Sigmoid colon (tissue), 7 donors: ENCODE results near the gene ASPSCR1. TPM values are rescaled to one million over a fixed set of nuclear protein-coding genes. Genes with fewer than 3 reads are reported as not detected.

Experiments used
- DNase-seq: peaks from one replicate; pipeline ENCODE4 v3.0.0-alpha.2; 2019
- H3K27ac ChIP-seq, 4 donors: fragments of 200-600 bp; sonication (generic); one replicate each; pipeline ENCODE4 v1.5.1; 2016 to 2019; ENCODE audit warnings: mild to moderate bottlenecking in 1 of 4
- H3K27me3 ChIP-seq, 3 donors: fragments of 200-600 bp; sonication (generic); one replicate each; pipeline ENCODE4 v1.5.1; 2019; ENCODE audit warnings: mild to moderate bottlenecking in 1 of 3
- H3K36me3 ChIP-seq, 4 donors: fragments of 200-600 bp; sonication (generic); one replicate each; pipeline ENCODE4 v1.5.1; 2016 to 2019
- H3K4me1 ChIP-seq, 4 donors: fragments of 200-600 bp; sonication (generic); one replicate each; pipeline ENCODE4 v1.5.1; 2017 to 2019
- H3K4me3 ChIP-seq, 4 donors: fragments of 200-600 bp; sonication (generic); one replicate each; pipeline ENCODE4 v1.5.1; 2017 to 2019; ENCODE audit warnings: mild to moderate bottlenecking in 2 of 4, moderate library complexity in 1 of 4
- H3K9me3 ChIP-seq, 4 donors: fragments of 200-600 bp in 3 of 4; sonication (generic) in 3 of 4; one replicate each; pipeline versions ENCODE4 v1.5.1 to v1.6.1; 2013 to 2019
- EP300 ChIP-seq, 4 donors: sonication (generic); formaldehyde crosslinking; IDR thresholded peaks; one replicate each; pipeline ENCODE4 v1.6.1; 2017; ENCODE audit warnings: antibody characterized with exemption in 4 of 4
- POLR2A ChIP-seq, 2 donors: fragments of 450-650 bp; IDR thresholded peaks; one replicate each; pipeline ENCODE4 v1.6.1; 2016; ENCODE audit warnings: antibody characterized with exemption in 2 of 2, mild to moderate bottlenecking in 2 of 2, moderate library complexity in 2 of 2
- POLR2AphosphoS5 ChIP-seq, 4 donors: sonication (generic); formaldehyde crosslinking; IDR thresholded peaks; one replicate each; pipeline ENCODE4 v1.6.1; 2017; ENCODE audit warnings: antibody characterized with exemption in 4 of 4
- WGBS, 2 donors: extraction: QIAGEN DNeasy Blood & Tissue Kit; methylation state at CpG; one replicate each; pipeline ENCODE4 v1.1.7; 2013; 5-methylcytosine and 5-hydroxymethylcytosine counted together
- intact Hi-C: fragments of 100-400 bp; cut with DNase I; formaldehyde crosslinking; loops from one replicate; pipeline ENCODE4 v1.15.1; 2023
- polyA plus RNA-seq, 3 donors: library from polyadenylated mRNA; stranded (reverse); fragments of 200-250 nt; gene quantifications; one replicate each; pipeline ENCODE4 v1.2.3, GENCODE V29; 2013
- total RNA-seq, 4 donors: library from RNA; depleted of rRNA; stranded (reverse); fragments of >200 nt; gene quantifications; one replicate each; pipeline ENCODE4 v1.1.0, GENCODE V29; 2016
- TF ChIP-seq, protein P1 (sequence below), 4 experiments: fragments of 450-650 bp in 3 of 4; fragments of 200-600 bp in 1 of 4; IDR thresholded peaks; one replicate each; pipeline ENCODE4 v1.5.1; 2016 to 2019; ENCODE audit warnings: antibody characterized with exemption in 4 of 4, mild to moderate bottlenecking in 3 of 4, moderate library complexity in 2 of 4
- donor health status: healthy with polysubstance abuse.
- donor health status: Bipolar disorder and iron deficiency.
- donor health status: healthy.

Gene ASPSCR1
- total and polyA plus RNA-seq, 7 donors = 9.3 to 35.9 (median 23.4) TPM

DNA sequence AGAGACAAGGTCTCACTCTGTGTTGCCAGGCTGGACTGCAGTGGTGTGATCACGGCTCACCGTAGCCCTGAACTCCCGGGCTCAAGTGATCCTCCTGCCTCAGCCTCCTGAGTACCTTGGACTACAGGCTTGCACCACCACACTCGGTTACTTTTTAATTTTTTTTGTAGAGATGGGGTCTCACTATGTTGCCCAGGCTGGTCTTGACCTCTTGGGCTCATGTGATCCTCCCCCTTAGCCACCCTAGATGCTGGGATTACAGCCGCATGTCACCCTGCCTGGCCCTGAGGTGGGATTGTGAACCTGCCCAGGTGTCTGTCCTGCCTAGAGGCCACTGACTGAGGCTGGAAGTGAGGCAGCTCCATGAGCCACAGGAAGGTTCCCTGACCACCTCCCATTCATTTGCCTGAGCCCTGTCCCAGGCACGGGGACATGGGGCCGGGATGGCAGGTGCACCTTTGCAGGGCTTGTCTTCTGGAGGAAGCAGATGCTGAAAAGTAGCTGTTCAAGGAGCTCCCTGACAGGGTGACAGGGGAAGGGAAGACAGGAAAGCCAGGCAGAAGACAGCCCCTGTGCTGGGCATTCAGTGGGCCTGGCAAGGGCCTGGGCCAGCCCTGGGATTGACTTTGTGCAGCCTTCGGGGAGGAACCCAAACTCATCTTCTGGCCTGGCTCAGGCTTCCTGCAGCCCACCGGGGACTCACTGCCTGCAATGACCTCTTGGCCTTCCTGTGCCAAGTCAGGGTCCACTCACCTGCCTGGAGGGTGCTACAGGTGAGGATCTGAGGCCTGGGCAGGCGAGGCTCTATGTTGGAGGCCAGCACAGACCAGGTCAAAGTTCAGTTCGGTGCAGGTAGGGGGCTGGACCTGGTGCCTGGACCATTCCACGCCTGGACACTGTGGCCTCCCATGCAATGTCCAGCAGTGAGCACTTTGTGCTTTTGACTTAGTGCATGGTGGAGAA, 8.3 kb upstream of the ASPSCR1 start:
- Histone ChIP-seq H3K4me1 (peaks cover 0 to 24% (median 18%) of the 10 kb centered on the region in 4 donors), H3K27me3 (peaks cover 0 to 4% (median 0%) of the 10 kb centered on the region in 3 donors), H3K4me3 (no peak overlapping the region), H3K9me3 (no peaks in the 10 kb centered on the region), H3K27ac (no peak overlapping the region), H3K36me3 (no peaks in the 10 kb centered on the region)
- TF ChIP-seq EP300 (IDR thresholded peaks at IDR 0.05) (no peak), POLR2AphosphoS5 (IDR thresholded peaks at IDR 0.05) (no peak), POLR2A (IDR thresholded peaks at IDR 0.05) (no peak)
- TF ChIP-seq, protein P1, sequence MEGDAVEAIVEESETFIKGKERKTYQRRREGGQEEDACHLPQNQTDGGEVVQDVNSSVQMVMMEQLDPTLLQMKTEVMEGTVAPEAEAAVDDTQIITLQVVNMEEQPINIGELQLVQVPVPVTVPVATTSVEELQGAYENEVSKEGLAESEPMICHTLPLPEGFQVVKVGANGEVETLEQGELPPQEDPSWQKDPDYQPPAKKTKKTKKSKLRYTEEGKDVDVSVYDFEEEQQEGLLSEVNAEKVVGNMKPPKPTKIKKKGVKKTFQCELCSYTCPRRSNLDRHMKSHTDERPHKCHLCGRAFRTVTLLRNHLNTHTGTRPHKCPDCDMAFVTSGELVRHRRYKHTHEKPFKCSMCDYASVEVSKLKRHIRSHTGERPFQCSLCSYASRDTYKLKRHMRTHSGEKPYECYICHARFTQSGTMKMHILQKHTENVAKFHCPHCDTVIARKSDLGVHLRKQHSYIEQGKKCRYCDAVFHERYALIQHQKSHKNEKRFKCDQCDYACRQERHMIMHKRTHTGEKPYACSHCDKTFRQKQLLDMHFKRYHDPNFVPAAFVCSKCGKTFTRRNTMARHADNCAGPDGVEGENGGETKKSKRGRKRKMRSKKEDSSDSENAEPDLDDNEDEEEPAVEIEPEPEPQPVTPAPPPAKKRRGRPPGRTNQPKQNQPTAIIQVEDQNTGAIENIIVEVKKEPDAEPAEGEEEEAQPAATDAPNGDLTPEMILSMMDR (IDR thresholded peaks at IDR 0.05) = no peak
- intact Hi-C loops = no loop called here
- no peak for DNase-seq
- WGBS, 2 donors = 59 to 86% methylated on average over 12 of the region's 12 CpGs

DNA sequence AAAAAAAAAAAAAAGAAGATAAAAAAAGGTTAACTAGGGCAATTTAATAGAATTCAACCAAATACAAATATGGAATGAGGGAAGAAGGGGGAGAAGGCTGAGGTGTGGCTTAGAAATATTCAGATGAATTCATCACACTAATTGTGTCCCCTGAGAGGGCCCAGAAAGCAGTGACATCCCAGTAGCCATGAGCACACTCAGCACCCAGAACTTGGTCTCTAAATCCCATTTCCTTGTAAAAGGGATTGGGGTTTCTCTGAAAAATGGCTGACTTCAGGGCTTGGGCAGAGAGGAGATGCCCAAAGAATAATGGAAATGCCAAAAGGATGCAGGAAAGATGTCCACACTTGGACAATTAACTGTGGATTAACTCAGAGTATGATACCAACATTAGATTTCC, 4.0 kb upstream of the ASPSCR1 start:
- intact Hi-C loops = no loop called here
- peaks cover 0 to 19% (median 15%) of the 10 kb centered on the region in 4 donors for H3K4me1 ChIP-seq

DNA sequence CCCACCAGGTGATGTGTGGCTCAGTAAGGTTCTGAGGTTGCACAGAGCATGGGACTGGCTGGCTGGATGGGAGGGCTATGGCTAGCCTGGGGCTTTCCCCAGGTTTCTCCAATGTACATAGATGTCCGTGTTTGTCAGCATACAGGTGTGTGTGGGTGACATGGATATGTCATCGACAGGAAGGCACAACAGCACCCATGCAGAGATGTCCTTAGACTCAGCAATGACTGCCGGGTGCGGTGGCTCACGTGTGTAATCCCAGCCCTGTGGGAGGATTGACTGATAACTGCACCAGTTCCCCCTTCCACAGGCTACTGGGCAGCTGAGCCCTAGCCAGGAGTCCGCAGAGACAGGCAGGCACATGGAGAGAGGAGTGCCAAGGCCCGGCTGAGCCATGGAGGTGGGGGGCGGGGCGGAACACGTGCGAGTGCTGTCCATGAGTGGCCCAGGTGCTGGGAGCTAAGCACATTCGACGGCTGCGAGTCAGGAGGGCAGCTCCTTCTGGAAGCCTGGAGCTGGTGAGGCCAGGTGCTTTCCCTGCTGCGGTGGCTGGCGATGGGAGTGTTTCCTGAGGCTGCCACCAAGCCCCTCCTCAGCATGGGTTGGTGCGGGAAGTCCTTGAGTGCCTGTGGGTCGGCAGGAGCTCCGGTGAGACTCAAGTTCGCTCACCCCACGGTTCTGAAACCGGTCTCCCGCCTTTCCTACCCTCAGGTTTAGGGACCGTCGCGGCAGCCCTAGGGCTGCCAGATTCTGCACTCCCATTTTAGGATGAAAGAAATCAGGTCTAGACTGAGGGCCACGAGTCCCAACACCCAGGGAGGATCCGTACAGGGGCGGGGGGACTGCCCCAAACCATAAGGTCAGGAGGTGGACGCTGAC, 858 bp upstream of the ASPSCR1 start:
- Histone ChIP-seq H3K4me3 (peak overlapping the region; percentile 68 to 97 (median 86)), H3K4me1 (peaks cover 0 to 20% (median 18%) of the 10 kb centered on the region in 4 donors), H3K27me3 (no peaks in the 10 kb centered on the region), H3K27ac (peak overlapping the region; percentile 90 to 94 (median 91)), H3K9me3 (no peaks in the 10 kb centered on the region), H3K36me3 (peaks cover 0 to 25% (median 5%) of the 10 kb centered on the region in 4 donors)
- WGBS, 2 donors = 25 to 28% methylated on average over 30 of the region's 30 CpGs
- DNase-seq = no peak
- TF ChIP-seq POLR2AphosphoS5 (IDR thresholded peaks at IDR 0.05) (no peak), POLR2A (IDR thresholded peaks at IDR 0.05) (no peak), EP300 (IDR thresholded peaks at IDR 0.05) (no peak)
- TF ChIP-seq, protein P1 (IDR thresholded peaks at IDR 0.05) = no peak
- intact Hi-C loops = loop anchor here (5.0 kb wide), 1 partner anchor 46 kb away; the partner anchor contains the start of genes CENPX and LRRC45

More for the DNA sequence above, 4.0 kb upstream of the ASPSCR1 start:
- no peak for DNase-seq
- no peaks in the 10 kb centered on the region for H3K27me3 ChIP-seq
- H3K36me3 ChIP-seq = no peaks in the 10 kb centered on the region
- TF ChIP-seq, protein P1 (IDR thresholded peaks at IDR 0.05) = no peak
- TF ChIP-seq POLR2A (IDR thresholded peaks at IDR 0.05) = no peak
- TF ChIP-seq POLR2AphosphoS5 (IDR thresholded peaks at IDR 0.05) = no peak
- no peak for TF ChIP-seq EP300 (IDR thresholded peaks at IDR 0.05)
- H3K27ac ChIP-seq = no peak overlapping the region
- no peak overlapping the region for H3K4me3 ChIP-seq
- H3K9me3 ChIP-seq = no peaks in the 10 kb centered on the region

DNA sequence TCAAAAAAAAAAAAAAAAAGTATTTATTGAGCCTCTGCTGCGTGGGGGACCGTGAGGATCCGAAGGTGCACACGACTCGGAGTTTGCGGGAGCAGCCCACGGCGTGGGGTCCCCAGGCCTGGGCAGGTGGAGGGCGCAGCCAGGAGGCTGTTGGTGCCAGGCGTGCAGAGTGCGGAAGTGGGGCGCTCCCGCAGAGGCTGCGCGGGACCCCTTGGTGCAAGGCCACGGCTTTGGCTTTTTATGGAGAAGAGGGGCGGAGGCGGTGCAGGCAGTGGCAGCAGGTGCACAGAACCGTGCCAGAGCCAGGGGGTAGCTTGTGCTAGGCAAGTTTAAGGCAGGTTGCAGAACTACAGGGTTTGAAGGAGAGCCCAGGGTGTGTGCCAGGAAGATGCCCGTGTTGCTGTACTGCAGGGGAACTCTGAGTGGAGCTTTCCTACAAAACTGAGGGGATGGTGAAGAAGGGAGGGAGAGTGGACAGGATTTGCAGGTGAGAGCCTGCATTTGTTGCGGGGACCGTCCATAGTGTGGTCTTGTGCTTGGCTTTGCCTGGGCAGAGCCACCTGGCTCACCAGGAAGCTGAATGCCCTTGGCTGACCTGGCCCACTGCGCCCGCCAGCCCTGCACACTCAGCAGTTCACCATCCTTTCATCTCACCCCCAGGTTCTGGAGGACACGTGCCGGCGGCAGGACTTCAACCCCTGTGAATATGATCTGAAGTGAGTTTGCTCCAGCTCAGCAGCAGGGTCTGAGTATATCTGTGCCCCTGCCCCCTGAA, 1.3 kb downstream of the ASPSCR1 start:
- Histone ChIP-seq H3K36me3 (peaks cover 0 to 33% (median 5%) of the 10 kb centered on the region in 4 donors), H3K9me3 (no peaks in the 10 kb centered on the region), H3K4me1 (peaks cover 0 to 20% (median 18%) of the 10 kb centered on the region in 4 donors), H3K4me3 (peak overlapping the region in 3 of 4 donors; percentile 76 to 97 (median 97)), H3K27ac (peak overlapping the region in 2 of 4 donors; percentile 92 to 94), H3K27me3 (no peaks in the 10 kb centered on the region)
- WGBS, 2 donors = 81 to 92% methylated on average over 27 of the region's 27 CpGs
- TF ChIP-seq POLR2A (IDR thresholded peaks at IDR 0.05) (no peak), POLR2AphosphoS5 (IDR thresholded peaks at IDR 0.05) (no peak), EP300 (IDR thresholded peaks at IDR 0.05) (no peak)
- TF ChIP-seq, protein P1 (IDR thresholded peaks at IDR 0.05) = no peak
- intact Hi-C loops = loop anchor here (5.0 kb wide), 1 partner anchor 44 kb away; the partner anchor contains the start of genes CENPX and LRRC45
- DNase-seq = no peak
